ENCODE measurements around the gene C5orf52.

DNA sequence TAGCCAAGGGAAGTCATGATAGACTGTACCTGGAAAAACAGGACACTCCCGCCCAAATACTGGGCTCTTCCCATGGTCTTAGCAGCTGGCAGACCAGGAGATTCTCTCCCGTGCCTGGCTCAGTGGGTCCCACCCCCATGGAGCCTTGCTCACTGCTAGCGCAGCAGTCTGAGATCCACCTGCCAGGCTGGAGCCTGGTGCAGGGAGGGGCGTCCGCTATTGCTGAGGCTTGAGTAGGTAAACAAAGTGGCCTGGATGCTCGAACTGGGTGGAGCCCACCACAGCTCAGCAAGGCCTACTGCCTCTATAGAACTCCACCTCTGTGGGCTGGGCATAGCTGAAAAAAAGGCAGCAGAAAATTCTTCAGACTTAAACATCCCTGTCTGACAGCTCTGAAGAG is 49.8 kb downstream of the C5orf52 start:
- no peak for TF ChIP-seq GATA2 (IDR thresholded peaks at IDR 0.05; ENCODE audit: low read depth, low read length)
- no peak for TF ChIP-seq GATA3 (IDR thresholded peaks at IDR 0.05; ENCODE audit: low read depth, low read length)

Data from SH-SY5Y (cell line).